DND-41 (cell line): ENCODE measurements around the gene MED22.
"Not testable (repeated sequence)": the region's sequence is repeated elsewhere in the genome, so short reads cannot be mapped to it uniquely, and the experiment has no call there.

Experiments
- ATAC-seq: fragments of 200-7000 bp; cut with Tn5 transposase; 3 replicates; pipeline ENCODE4 v1.9.1; 2021; ENCODE audit warnings: low read depth; ENCODE audit not compliant: insufficient read depth
- DNase-seq: peaks from one replicate; pipeline ENCODE4 v3.0.0-alpha.2; 2020
- H2AFZ ChIP-seq: 2 replicates; pipeline ENCODE4 v1.6.0; 2012; ENCODE audit warnings: low read depth, low read length
- H3K27ac ChIP-seq: 2 replicates; pipeline ENCODE4 v1.5.1; 2012; ENCODE audit warnings: low read length, inconsistent platforms
- H3K27me3 ChIP-seq: fragments of 200-600 bp; sonication (generic); 2 replicates; pipeline ENCODE4 v1.6.0; 2012; ENCODE audit warnings: low read length, mild to moderate bottlenecking, inconsistent platforms; ENCODE audit not compliant: insufficient read depth, poor library complexity
- H3K36me3 ChIP-seq: 2 replicates; pipeline ENCODE4 v1.5.1; 2012; ENCODE audit warnings: low read length, inconsistent platforms; ENCODE audit not compliant: insufficient read depth
- H3K4me1 ChIP-seq: 2 replicates; pipeline ENCODE4 v1.5.1; 2012; ENCODE audit warnings: mild to moderate bottlenecking, low read length; ENCODE audit not compliant: insufficient read depth
- H3K4me2 ChIP-seq: 2 replicates; pipeline ENCODE4 v1.6.0; 2012; ENCODE audit warnings: mild to moderate bottlenecking, moderate library complexity, low read length, inconsistent platforms; ENCODE audit not compliant: insufficient read depth
- H3K4me3 ChIP-seq, 2 experiments: fragments of 200-600 bp in 1 of 2; shearing (Covaris generic) in 1 of 2; 2 replicates each; pipeline ENCODE4 v1.5.1; 2012 to 2016; ENCODE audit warnings: inconsistent platforms in 2 of 2, low read length in 2 of 2, mild to moderate bottlenecking in 2 of 2, low read depth in 1 of 2, moderate library complexity in 1 of 2
- H3K79me2 ChIP-seq: 2 replicates; pipeline ENCODE4 v1.6.0; 2012; ENCODE audit warnings: low read length, inconsistent platforms; ENCODE audit not compliant: insufficient read depth
- H3K9ac ChIP-seq: 2 replicates; pipeline ENCODE4 v1.6.0; 2012; ENCODE audit warnings: low read depth, mild to moderate bottlenecking, inconsistent platforms, low read length, moderate library complexity
- H3K9me3 ChIP-seq: 2 replicates; pipeline ENCODE4 v1.5.1; 2012; ENCODE audit warnings: low read length, moderate library complexity, mild to moderate bottlenecking, inconsistent platforms; ENCODE audit not compliant: insufficient read depth, severe bottlenecking
- H4K20me1 ChIP-seq: 2 replicates; pipeline ENCODE4 v1.6.0; 2012; ENCODE audit warnings: low read length; ENCODE audit not compliant: insufficient read depth
- EZH2 ChIP-seq: IDR thresholded peaks from 3 replicates; pipeline ENCODE4 v1.6.1; 2012; ENCODE audit warnings: borderline replicate concordance, low read depth, mild to moderate bottlenecking, moderate library complexity, low read length, inconsistent platforms; ENCODE audit not compliant: severe bottlenecking
- TF ChIP-seq, protein P1 (sequence below): IDR thresholded peaks from 2 replicates; pipeline ENCODE4 v1.5.1; 2012; ENCODE audit warnings: borderline replicate concordance, low read length, moderate library complexity, mild to moderate bottlenecking; ENCODE audit not compliant: poor library complexity, severe bottlenecking; ENCODE audit errors: extremely low read depth

Gene MED22

DNA sequence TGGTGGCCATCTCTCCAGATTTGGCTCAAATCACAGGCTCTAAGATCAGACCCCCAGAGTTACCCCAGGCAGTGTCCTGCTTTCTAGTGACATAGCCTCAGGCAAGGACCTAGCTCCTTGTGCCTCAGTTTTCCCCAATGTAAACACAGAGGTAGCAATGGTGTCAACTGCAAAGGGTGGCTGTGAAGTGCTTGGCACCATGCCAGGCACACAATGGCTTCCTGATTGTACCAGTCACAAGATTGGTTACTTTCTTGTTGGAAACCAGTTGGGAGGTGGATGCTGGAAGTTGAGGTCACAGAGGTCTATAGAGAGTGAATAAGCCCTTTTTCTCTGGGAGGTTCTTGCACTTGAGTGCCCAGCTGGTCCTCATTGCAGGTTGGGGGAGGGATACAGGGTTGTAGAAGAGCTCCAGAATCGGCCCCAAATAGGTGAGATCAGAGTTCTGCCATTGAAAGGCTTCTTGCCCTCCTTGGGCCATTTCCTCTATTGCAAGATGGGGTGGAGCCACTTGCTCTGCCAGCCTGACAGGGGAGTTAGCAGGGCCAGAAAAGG lies 30.6 kb upstream of the MED22 start:
- Histone ChIP-seq H3K4me3 (no peak overlapping the region), H4K20me1 (peaks cover 13% of the 10 kb centered on the region; the same call in 1 of the 2 replicates), H3K27ac (no peak overlapping the region), H3K36me3 (peaks cover 2% of the 10 kb centered on the region), H3K4me1 (peaks cover 26% of the 10 kb centered on the region), H3K27me3 (no peaks in the 10 kb centered on the region), H3K9ac (no peak overlapping the region), H2AFZ (no peak overlapping the region; the same call in 1 of the 2 replicates), H3K9me3 (no peaks in the 10 kb centered on the region), H3K79me2 (peaks cover 24% of the 10 kb centered on the region), H3K4me2 (no peak overlapping the region)
- ATAC-seq (no peak), DNase-seq (no peak)
- no peak for TF ChIP-seq EZH2
- TF ChIP-seq, protein P1, sequence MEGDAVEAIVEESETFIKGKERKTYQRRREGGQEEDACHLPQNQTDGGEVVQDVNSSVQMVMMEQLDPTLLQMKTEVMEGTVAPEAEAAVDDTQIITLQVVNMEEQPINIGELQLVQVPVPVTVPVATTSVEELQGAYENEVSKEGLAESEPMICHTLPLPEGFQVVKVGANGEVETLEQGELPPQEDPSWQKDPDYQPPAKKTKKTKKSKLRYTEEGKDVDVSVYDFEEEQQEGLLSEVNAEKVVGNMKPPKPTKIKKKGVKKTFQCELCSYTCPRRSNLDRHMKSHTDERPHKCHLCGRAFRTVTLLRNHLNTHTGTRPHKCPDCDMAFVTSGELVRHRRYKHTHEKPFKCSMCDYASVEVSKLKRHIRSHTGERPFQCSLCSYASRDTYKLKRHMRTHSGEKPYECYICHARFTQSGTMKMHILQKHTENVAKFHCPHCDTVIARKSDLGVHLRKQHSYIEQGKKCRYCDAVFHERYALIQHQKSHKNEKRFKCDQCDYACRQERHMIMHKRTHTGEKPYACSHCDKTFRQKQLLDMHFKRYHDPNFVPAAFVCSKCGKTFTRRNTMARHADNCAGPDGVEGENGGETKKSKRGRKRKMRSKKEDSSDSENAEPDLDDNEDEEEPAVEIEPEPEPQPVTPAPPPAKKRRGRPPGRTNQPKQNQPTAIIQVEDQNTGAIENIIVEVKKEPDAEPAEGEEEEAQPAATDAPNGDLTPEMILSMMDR, result no peak

DNA sequence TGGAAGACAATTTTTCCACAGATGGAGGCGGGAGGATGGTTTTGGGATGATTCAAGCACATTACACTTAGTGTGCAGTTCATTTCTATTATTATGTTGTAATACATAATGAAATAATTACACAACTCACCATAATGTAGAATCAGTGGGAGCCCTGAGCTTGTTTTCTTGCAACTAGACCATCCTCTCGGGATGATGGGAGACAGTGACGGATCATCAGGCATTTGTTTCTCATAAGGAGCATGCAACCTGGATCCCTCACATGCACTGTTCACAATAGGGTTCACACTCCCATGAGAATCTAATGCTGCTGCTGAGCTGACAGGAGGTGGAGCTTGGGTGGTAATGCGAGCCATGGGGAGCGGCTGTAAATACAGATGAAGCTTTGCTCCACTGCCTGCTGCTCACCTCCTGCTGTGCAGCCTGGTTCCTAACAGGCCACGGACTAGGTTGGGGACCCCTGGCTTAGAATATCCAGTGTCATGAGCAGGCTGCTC lies 29.8 kb upstream of the MED22 start:
- no peak overlapping the region; the same call in 1 of the 2 replicates for H2AFZ ChIP-seq
- H3K4me3 ChIP-seq, result no peak overlapping the region
- ATAC-seq, result no peak
- no peaks in the 10 kb centered on the region for H3K27me3 ChIP-seq
- no peak overlapping the region for H3K9ac ChIP-seq
- H3K9me3 ChIP-seq, result no peaks in the 10 kb centered on the region
- no peak overlapping the region for H3K27ac ChIP-seq
- H3K4me1 ChIP-seq, result peaks cover 32% of the 10 kb centered on the region
- peaks cover 31% of the 10 kb centered on the region for H3K79me2 ChIP-seq
- no peak overlapping the region for H3K4me2 ChIP-seq
- TF ChIP-seq EZH2, result no peak
- no peak for DNase-seq
- peaks cover 20% of the 10 kb centered on the region for H4K20me1 ChIP-seq
- peaks cover 8% of the 10 kb centered on the region for H3K36me3 ChIP-seq

DNA sequence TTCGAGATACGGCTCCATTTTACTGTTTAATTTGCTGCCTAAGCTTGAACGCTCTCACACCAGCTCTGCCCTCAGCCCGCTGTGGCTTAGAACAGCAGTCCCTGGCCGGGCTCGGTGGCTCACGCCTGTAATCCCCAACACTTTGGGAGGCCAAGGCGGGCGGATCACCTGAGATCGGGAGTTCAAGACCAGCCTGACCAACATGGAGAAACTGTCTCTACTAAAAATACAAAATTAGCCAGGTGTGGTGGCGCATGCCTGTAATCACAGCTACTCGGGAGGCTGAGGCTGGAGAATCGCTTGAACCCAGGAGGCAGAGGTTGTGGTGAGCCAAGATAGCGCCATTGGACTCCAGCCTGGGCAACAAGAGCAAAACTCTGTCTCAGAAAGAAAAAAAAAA lies 29.3 kb upstream of the MED22 start:
- DNase-seq, H3K4me3 ChIP-seq, H3K27ac ChIP-seq, H3K27me3 ChIP-seq, H2AFZ ChIP-seq, H3K9ac ChIP-seq, H3K9me3 ChIP-seq, ATAC-seq: not testable (repeated sequence)
- peak overlapping the region; percentile 95; the same call in 1 of the 2 replicates for H3K4me2 ChIP-seq
- peaks cover 25% of the 10 kb centered on the region for H4K20me1 ChIP-seq
- peaks cover 36% of the 10 kb centered on the region for H3K79me2 ChIP-seq
- peaks cover 36% of the 10 kb centered on the region for H3K4me1 ChIP-seq
- H3K36me3 ChIP-seq, result peaks cover 12% of the 10 kb centered on the region

DNA sequence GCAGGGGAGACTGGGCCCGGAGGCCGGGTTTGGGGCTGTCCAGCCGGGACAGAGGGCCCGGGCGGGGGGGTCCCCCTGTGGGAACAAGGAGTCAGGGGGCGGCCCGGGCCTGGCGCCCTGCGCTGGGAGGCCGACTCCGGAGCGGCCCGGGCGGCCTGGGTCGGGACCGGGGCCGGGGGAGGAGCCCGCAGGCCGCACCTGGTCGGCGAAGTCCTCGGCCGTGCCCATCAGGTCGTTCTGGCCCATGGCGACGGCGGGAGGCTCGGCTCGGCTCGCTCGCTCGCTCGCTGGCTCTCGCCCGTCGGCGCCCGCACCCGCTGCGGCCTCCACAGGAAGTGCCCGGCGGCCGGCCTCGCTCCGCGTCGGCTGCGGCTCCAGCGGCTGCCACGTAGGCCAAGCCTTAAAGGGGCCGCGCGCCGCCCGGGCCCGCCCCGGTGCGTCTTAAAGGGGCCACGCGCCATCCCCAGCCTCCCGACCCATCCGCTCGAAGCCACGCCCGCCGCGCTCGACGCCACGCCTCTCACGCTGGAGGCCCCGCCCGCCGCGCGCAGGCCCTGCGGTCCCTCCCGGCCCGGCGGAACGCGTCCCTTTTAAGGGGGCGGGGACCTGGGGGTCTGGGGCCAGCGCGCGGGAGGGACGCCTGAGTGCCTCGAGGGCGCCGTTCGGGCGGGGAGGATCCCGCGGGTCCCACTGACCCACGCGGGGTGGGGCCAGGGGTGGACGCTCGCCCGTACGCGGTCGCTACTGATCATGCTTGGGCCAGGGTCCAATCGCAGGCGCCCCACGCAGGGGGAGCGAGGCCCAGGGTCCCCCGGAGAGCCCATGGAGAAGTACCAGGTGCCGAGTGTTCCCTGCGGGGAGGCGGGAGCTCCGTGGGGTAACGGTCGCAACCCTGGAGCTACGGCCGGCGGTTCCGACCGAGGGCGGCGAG lies 28.1 kb upstream of the MED22 start, which contains the start of the genes STKLD1 and SURF4:
Gene STKLD1, plus strand, starts transcription at position 643 of the 931 bp plus-strand sequence. Its CDS starts 108 bp downstream, at position 751.
Gene SURF4, minus strand, starts transcription at position 337 of the 931 bp plus-strand sequence. Its CDS starts 91 bp downstream, at position 246.
- Histone ChIP-seq H3K4me3 (peak within 1 kb of the TSS; percentile 98 to 100), H3K36me3 (peaks cover 25% of the 10 kb centered on the region), H4K20me1 (peaks cover 38% of the 10 kb centered on the region), H3K4me2 (peak within 1 kb of the TSS; percentile 95), H2AFZ (peak within 1 kb of the TSS; percentile 77), H3K27me3 (no peaks in the 10 kb centered on the region), H3K9me3 (no peaks in the 10 kb centered on the region), H3K4me1 (peaks cover 39% of the 10 kb centered on the region), H3K9ac (peak within 1 kb of the TSS; percentile 89), H3K27ac (peak within 1 kb of the TSS; percentile 91), H3K79me2 (peaks cover 49% of the 10 kb centered on the region)
- peak; percentile 95 for DNase-seq
- ATAC-seq, result peak; percentile 90
- TF ChIP-seq EZH2, result no peak
- TF ChIP-seq, protein P1, result no peak
